HEK293 (cell line): ENCODE measurements around the gene POLDIP2.

ENCODE experiments used
- CTCF ChIA-PET: fragments of 350-600 bp; formaldehyde crosslinking; extraction: SDS; loops from one replicate; lab custom pipeline; 2021; ENCODE audit warnings: antibody characterized with exemption; lab: Yijun Ruan, JAX
- POLR2A ChIA-PET: fragments of 300-600 bp; formaldehyde crosslinking; extraction: SDS; loops from one replicate; lab custom pipeline; 2020; ENCODE audit warnings: antibody characterized with exemption, inconsistent platforms; lab: Yijun Ruan, JAX
- H3K27ac ChIP-seq: fragments of 200-500 bp; sonication (Bioruptor generic); 2 replicates; pipeline ENCODE4 v1.5.1; 2014; ENCODE audit warnings: low read depth, low read length, control low read depth, inconsistent platforms; ENCODE audit errors: extremely low read depth
- H3K36me3 ChIP-seq, 2 experiments: fragments of 200-500 bp in 1 of 2; sonication (Bioruptor generic) in 1 of 2; 1 replicate in 1 of 2; 2 replicates in 1 of 2; pipeline ENCODE4 v1.5.1; 2014 to 2017; ENCODE audit warnings: inconsistent platforms in 2 of 2, low read length in 2 of 2; ENCODE audit not compliant: control insufficient read depth in 2 of 2, insufficient read depth in 1 of 2
- H3K4me1 ChIP-seq: fragments of 200-500 bp; sonication (Bioruptor generic); 2 replicates; pipeline ENCODE4 v1.5.1; 2014; ENCODE audit warnings: mild to moderate bottlenecking, low read length, inconsistent platforms; ENCODE audit not compliant: control insufficient read depth, insufficient read depth
- H3K4me3 ChIP-seq: 2 replicates; pipeline ENCODE4 v1.5.1; 2011; ENCODE audit warnings: low read depth, mild to moderate bottlenecking, control low read depth, low read length, moderate library complexity
- H3K9me3 ChIP-seq: fragments of 200-500 bp; sonication (Bioruptor generic); 2 replicates; pipeline ENCODE4 v1.5.1; 2014; ENCODE audit warnings: low read depth, low read length, inconsistent platforms; ENCODE audit not compliant: control insufficient read depth, insufficient read depth
- AEBP2 ChIP-seq: fragments of 450-650 bp; formaldehyde crosslinking; IDR thresholded peaks from 2 replicates; pipeline ENCODE4 v1.5.1; 2016; ENCODE audit warnings: missing biosample characterization, missing genetic modification characterization, borderline replicate concordance
- ATF2 ChIP-seq: fragments of 450-650 bp; formaldehyde crosslinking; IDR thresholded peaks from 2 replicates; pipeline ENCODE4 v1.5.1; 2016; ENCODE audit warnings: missing biosample characterization, missing genetic modification characterization, low read depth
- BCL11A ChIP-seq: fragments of 450-650 bp; formaldehyde crosslinking; IDR thresholded peaks from 2 replicates; pipeline ENCODE4 v1.5.1; 2016; ENCODE audit warnings: low read depth, missing biosample characterization, missing genetic modification characterization
- EGR2 ChIP-seq: fragments of 450-650 bp; formaldehyde crosslinking; IDR thresholded peaks from 2 replicates; pipeline ENCODE4 v1.5.1; 2016; ENCODE audit warnings: low read depth, missing biosample characterization, missing genetic modification characterization
- GLI4 ChIP-seq: fragments of 450-650 bp; formaldehyde crosslinking; IDR thresholded peaks from 2 replicates; pipeline ENCODE4 v1.5.1; 2016; ENCODE audit warnings: missing biosample characterization, missing genetic modification characterization
- HOXD13 ChIP-seq: sonication (generic); formaldehyde crosslinking; IDR thresholded peaks from 2 replicates; pipeline ENCODE4 v1.8.0; 2022; ENCODE audit warnings: missing genetic modification reagents, borderline replicate concordance
- KLF8 ChIP-seq: fragments of 450-650 bp; formaldehyde crosslinking; IDR thresholded peaks from 2 replicates; pipeline ENCODE4 v1.5.1; 2016; ENCODE audit warnings: missing biosample characterization, missing genetic modification characterization
- MEIS1 ChIP-seq: sonication (generic); formaldehyde crosslinking; IDR thresholded peaks from 2 replicates; pipeline ENCODE4 v1.8.1; 2022; ENCODE audit warnings: missing genetic modification reagents, mild to moderate bottlenecking, borderline replicate concordance
- MZF1 ChIP-seq: fragments of 450-650 bp; formaldehyde crosslinking; IDR thresholded peaks from 2 replicates; pipeline ENCODE4 v1.5.1; 2017; ENCODE audit warnings: missing biosample characterization, missing genetic modification characterization, borderline replicate concordance
- WT1 ChIP-seq: fragments of 450-650 bp; formaldehyde crosslinking; IDR thresholded peaks from 2 replicates; pipeline ENCODE4 v1.5.1; 2016; ENCODE audit warnings: missing biosample characterization, missing genetic modification characterization
- ZBTB21 ChIP-seq: fragments of 450-650 bp; formaldehyde crosslinking; IDR thresholded peaks from 2 replicates; pipeline ENCODE4 v1.5.1; 2017; ENCODE audit warnings: missing biosample characterization, missing genetic modification characterization
- ZFP41 ChIP-seq: fragments of 450-650 bp; formaldehyde crosslinking; IDR thresholded peaks from 2 replicates; pipeline ENCODE4 v1.5.1; 2016; ENCODE audit warnings: missing biosample characterization, missing genetic modification characterization, borderline replicate concordance
- ZNF114 ChIP-seq: fragments of 450-650 bp; formaldehyde crosslinking; IDR thresholded peaks from 2 replicates; pipeline ENCODE4 v1.5.0; 2017; ENCODE audit warnings: missing biosample characterization, missing genetic modification characterization
- ZNF16 ChIP-seq: fragments of 450-650 bp; formaldehyde crosslinking; IDR thresholded peaks from 2 replicates; pipeline ENCODE4 v1.5.1; 2016; ENCODE audit warnings: low read depth, missing biosample characterization, missing genetic modification characterization
- ZNF174 ChIP-seq: fragments of 450-650 bp; formaldehyde crosslinking; IDR thresholded peaks from 2 replicates; pipeline ENCODE4 v1.5.0; 2017; ENCODE audit warnings: missing biosample characterization, mild to moderate bottlenecking, missing genetic modification characterization
- ZNF2 ChIP-seq: fragments of 450-650 bp; formaldehyde crosslinking; IDR thresholded peaks from 2 replicates; pipeline ENCODE4 v1.5.1; 2016; ENCODE audit warnings: missing biosample characterization, missing genetic modification characterization
- ZNF239 ChIP-seq: fragments of 450-650 bp; formaldehyde crosslinking; IDR thresholded peaks from 2 replicates; pipeline ENCODE4 v1.5.1; 2016; ENCODE audit warnings: missing biosample characterization, missing genetic modification characterization
- ZNF26 ChIP-seq: fragments of 450-650 bp; formaldehyde crosslinking; IDR thresholded peaks from 2 replicates; pipeline ENCODE4 v1.5.1; 2016; ENCODE audit warnings: missing biosample characterization, missing genetic modification characterization
- ZNF280D ChIP-seq: fragments of 450-650 bp; formaldehyde crosslinking; IDR thresholded peaks from 2 replicates; pipeline ENCODE4 v1.5.1; 2016; ENCODE audit warnings: missing biosample characterization, missing genetic modification characterization
- ZNF292 ChIP-seq: fragments of 450-650 bp; formaldehyde crosslinking; IDR thresholded peaks from 2 replicates; pipeline ENCODE4 v1.5.1; 2016; ENCODE audit warnings: low read depth, missing biosample characterization, missing genetic modification characterization, borderline replicate concordance
- ZNF426 ChIP-seq: fragments of 450-650 bp; formaldehyde crosslinking; IDR thresholded peaks from 2 replicates; pipeline ENCODE4 v1.5.1; 2017; ENCODE audit warnings: missing biosample characterization, missing genetic modification characterization, mild to moderate bottlenecking, inconsistent platforms, moderate library complexity
- ZNF514 ChIP-seq: fragments of 450-650 bp; formaldehyde crosslinking; IDR thresholded peaks from 2 replicates; pipeline ENCODE4 v1.5.1; 2016; ENCODE audit warnings: missing biosample characterization, missing genetic modification characterization
- ZNF580 ChIP-seq: fragments of 450-650 bp; formaldehyde crosslinking; IDR thresholded peaks from 2 replicates; pipeline ENCODE4 v1.5.1; 2016; ENCODE audit warnings: missing biosample characterization, missing genetic modification characterization
- ZNF624 ChIP-seq: fragments of 450-650 bp; formaldehyde crosslinking; IDR thresholded peaks from 2 replicates; pipeline ENCODE4 v1.5.1; 2017; ENCODE audit warnings: missing biosample characterization, missing genetic modification characterization
- ZNF626 ChIP-seq: fragments of 450-650 bp; sonication (Bioruptor Pico); formaldehyde crosslinking; IDR thresholded peaks from 2 replicates; pipeline ENCODE4 v1.5.1; 2018; ENCODE audit warnings: missing biosample characterization, missing genetic modification characterization, inconsistent platforms
- ZNF639 ChIP-seq: fragments of 450-650 bp; formaldehyde crosslinking; IDR thresholded peaks from 2 replicates; pipeline ENCODE4 v1.5.1; 2016; ENCODE audit warnings: missing biosample characterization, missing genetic modification characterization
- ZNF768 ChIP-seq: fragments of 450-650 bp; formaldehyde crosslinking; IDR thresholded peaks from 2 replicates; pipeline ENCODE4 v1.5.1; 2018; ENCODE audit warnings: missing biosample characterization, mild to moderate bottlenecking, missing genetic modification characterization

POLDIP2 gene

GRCh38 chr17:28395968-28396367 lies 38.6 kb upstream of the POLDIP2 start:
- ChIA-PET CTCF (interaction anchor here (1.0 to 3.0 kb wide), 2 partner anchors 20 kb away, joined by 4 to 17 read pairs; no protein-coding TSS in a partner anchor), POLR2A (interaction anchor here (0.6 to 1.1 kb wide), 2 partner anchors 14 to 75 kb away, joined by 3 read pairs; no protein-coding TSS in a partner anchor)
- Histone ChIP-seq H3K4me3 (no peak overlapping the region), H3K36me3 (peaks cover 19 to 79% of the 10 kb centered on the region in 2 experiments), H3K9me3 (no peaks in the 10 kb centered on the region), H3K27ac (no peak overlapping the region), H3K4me1 (no peaks in the 10 kb centered on the region)
- TF ChIP-seq GLI4 (tag by site-specific recombination) (no peak), ZNF239 (no peak), ATF2 (tag by site-specific recombination) (no peak), WT1 (tag by site-specific recombination) (no peak), AEBP2 (tag by site-specific recombination) (no peak), HOXD13 (CRISPR knock-in tag) (no peak), ZNF426 (no peak), ZFP41 (no peak), ZNF580 (tag by site-specific recombination) (no peak), ZBTB21 (tag by site-specific recombination) (no peak), ZNF514 (tag by site-specific recombination) (no peak), BCL11A (tag by site-specific recombination) (no peak), EGR2 (no peak), ZNF114 (tag by site-specific recombination) (no peak), ZNF16 (tag by site-specific recombination) (no peak), ZNF626 (no peak), ZNF292 (tag by site-specific recombination) (no peak)

- Histone ChIP-seq H3K9me3 (no peaks in the 10 kb centered on the region), H3K4me1 (no peaks in the 10 kb centered on the region), H3K27ac (no peak overlapping the region), H3K36me3 (peaks cover 22 to 79% of the 10 kb centered on the region in 2 experiments), H3K4me3 (no peak overlapping the region)
- ChIA-PET POLR2A (interaction anchor here (0.6 to 1.7 kb wide), 4 partner anchors 10 to 143 kb away, joined by 3 to 9 read pairs (median 4); partner anchors contain the start of gene POLDIP2), CTCF (interaction anchor here (0.6 to 1.0 kb wide), 3 partner anchors 14 to 21 kb away, joined by 3 to 4 read pairs (median 3); no protein-coding TSS in a partner anchor)
- TF ChIP-seq KLF8 (no peak), ZNF514 (tag by site-specific recombination) (no peak), ZNF2 (tag by site-specific recombination) (no peak), ZNF768 (tag by site-specific recombination) (no peak), MZF1 (tag by site-specific recombination) (no peak), ZNF292 (tag by site-specific recombination) (no peak), ZNF624 (tag by site-specific recombination) (no peak), ZNF280D (no peak), ZNF639 (no peak), MEIS1 (CRISPR knock-in tag) (no peak), ZNF174 (tag by site-specific recombination) (no peak), ZNF26 (tag by site-specific recombination) (no peak)
Measured at GRCh38 chr17:28395426-28395825, 38.1 kb upstream of the POLDIP2 start.
